Right renal pelvis (tissue), 4 donors: ENCODE measurements around the gene DLX4. TPM values are rescaled to one million over a fixed set of nuclear protein-coding genes. Genes with fewer than 3 reads are reported as not detected.

Source experiments
- DNase-seq, 4 donors: peaks; one replicate each; pipeline ENCODE4 v3.0.0-alpha.2; 2013; ENCODE audit warnings: low read depth in 4 of 4, low spot score in 3 of 4, missing footprints in 1 of 4
- polyA plus RNA-seq, 4 donors: library from polyadenylated mRNA; unstranded; fragments of 120-200 nt; gene quantifications; one replicate each; pipeline ENCODE4 v1.2.1, GENCODE V29; 2013; ENCODE audit not compliant: insufficient read length in 4 of 4

The DLX4 gene, protein sequence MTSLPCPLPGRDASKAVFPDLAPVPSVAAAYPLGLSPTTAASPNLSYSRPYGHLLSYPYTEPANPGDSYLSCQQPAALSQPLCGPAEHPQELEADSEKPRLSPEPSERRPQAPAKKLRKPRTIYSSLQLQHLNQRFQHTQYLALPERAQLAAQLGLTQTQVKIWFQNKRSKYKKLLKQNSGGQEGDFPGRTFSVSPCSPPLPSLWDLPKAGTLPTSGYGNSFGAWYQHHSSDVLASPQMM
- polyA plus RNA-seq: under 1 TPM; 0.52 to 0.78 (median 0.62) TPM

DNA sequence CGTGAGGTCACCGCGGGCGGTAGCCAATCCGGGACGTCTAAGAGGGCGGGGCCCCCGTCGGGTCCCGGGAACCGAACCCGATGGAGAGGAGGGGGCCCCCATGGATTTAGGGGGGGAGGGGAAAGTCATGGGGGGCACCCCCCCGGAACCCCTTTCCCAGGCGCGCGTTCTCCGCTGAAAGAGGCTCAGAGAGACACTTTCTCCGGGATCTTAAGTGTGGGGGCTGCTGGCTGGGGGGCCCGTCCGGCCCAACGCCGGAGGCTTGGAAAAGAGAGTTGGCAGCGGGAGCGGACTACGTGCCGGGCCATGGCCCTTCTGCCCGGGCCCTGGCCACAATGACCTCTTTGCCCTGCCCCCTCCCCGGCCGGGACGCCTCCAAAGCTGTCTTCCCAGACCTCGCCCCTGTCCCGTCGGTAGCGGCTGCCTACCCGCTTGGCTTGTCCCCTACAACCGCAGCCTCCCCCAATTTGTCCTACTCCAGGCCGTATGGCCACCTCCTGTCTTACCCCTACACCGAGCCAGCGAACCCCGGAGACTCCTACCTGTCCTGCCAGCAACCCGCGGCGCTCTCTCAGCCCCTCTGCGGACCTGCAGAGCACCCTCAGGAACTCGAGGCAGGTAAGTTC is at the start of gene DLX4:
Gene DLX4, plus strand, starts transcription at position 57 of the 626 bp plus-strand sequence. Its CDS starts 279 bp downstream, at position 336.
- DNase-seq: no peak

DNA sequence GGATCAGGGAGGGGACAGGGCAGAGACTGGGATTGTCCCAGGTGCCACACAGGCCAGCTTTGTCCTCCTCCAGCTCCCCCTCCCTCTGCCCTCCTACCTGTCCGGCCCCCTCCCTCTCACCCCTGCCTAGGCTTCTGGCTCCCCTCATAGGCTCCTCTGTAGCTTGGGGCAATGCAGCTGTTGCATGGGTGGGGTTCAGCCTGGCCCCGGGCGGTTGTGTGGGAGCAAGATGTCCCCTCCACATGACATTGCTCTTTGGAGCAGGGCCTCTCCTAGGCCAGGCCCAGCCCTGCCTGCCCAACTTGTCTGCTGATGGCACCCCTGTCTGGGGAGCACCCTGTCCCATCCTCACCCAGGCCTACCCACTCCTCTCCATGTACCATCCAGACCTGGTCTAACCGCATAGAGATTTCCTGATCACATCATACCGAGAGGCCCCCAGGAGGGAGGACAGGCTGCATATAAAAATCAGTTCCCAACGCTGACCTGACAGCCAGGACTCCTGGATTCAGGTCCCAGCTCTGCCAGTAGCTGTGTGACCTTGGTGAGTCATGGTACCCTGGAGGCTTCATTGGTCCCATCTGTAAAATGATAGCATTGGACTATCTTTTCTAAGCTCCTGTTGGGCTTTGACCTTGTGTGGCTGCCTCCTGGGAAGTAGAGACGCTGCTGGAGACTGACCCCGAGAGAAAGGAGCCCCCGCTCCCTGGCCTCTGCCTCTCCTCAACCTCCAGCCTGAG is 48.8 kb upstream of the DLX4 start:
- DNase-seq: no peak

DNA sequence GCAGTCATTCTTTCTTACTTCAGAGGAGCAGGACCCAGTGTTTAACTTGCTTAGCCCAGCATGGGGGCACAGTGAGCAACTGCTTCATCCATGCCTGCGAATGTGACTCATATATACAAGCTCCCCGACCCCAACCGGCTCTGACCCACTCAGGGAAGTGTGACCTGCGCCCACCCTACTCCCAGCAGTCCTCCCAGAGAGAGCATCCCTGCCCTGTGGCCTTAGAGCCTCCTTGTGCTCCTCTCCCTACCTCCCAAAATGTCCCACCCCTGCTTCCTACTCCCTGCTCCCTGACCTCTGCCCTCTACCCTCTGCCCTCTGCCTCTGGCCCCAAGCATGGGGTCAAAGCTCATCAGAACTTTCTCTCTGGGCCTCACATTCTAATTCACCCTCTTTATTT is 46.9 kb upstream of the DLX4 start:
- no peak for DNase-seq

- DNase-seq: no peak
Observed at GRCh38 chr17:49924116-49924515, 44.9 kb upstream of the DLX4 start.

GRCh38 chr17:49924589-49924988 is 44.4 kb upstream of the DLX4 start:
- DNase-seq: no peak

DNA sequence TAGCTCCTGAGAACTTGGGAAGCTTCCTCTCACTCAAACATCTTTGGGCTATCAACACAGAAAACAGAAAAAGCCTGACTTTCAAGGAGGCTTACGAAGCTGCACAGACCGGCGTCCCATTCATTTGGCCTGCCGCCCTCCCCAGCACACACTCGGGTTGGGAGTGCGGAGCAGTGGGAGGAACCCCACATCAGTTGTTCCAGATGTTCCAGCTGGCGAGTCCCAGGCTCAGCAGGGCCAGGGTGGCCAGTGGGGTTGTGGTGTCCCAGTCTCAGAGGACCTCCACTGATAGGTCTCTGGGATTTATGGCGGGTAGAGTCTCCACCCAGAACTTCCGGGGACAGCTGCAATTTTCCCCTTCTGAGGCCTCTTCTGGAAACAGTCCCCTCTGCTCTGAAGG is 43.1 kb upstream of the DLX4 start:
- no peak for DNase-seq

- no peak for DNase-seq
Observed at GRCh38 chr17:49926886-49927285, 42.1 kb upstream of the DLX4 start.

DNA sequence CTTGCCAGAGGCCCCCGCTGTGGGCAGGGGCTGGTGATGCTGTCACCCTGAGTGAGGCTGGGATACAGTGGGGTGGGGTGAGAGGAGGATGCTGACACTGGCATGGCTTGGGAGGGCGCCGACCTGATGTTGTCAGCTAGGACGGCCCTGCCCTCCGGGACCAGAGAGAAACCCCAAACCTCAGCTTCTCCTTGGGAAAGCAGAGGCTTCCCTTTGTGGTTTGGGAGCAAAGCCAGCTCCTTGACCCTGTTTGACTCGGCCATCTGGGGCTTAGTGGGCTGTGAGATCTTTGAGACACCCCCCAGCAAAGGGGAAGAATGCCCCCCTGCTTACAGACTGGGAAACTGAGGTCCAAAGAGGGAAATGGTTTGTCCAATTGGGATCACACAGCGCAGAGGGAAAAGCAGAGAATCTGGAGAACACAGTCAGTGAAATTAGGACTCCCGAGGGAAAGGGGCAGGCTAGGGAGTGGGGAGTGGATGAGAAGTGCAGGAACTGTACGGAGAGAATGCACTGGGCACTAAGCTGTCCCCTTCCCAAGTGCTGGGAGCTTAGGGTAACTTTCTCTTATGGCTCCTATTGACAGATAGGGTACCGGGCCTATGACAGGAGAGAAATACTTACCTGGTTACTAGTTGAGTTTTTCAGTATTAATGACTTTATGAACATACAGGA is 40.7 kb upstream of the DLX4 start:
- no peak for DNase-seq

GRCh38 chr17:49928837-49929475 is 40.0 kb upstream of the DLX4 start:
- DNase-seq: no peak

GRCh38 chr17:49930880-49931279 is 38.1 kb upstream of the DLX4 start:
- DNase-seq: no peak

GRCh38 chr17:49931416-49932137 is 37.4 kb upstream of the DLX4 start:
- DNase-seq: no peak

DNA sequence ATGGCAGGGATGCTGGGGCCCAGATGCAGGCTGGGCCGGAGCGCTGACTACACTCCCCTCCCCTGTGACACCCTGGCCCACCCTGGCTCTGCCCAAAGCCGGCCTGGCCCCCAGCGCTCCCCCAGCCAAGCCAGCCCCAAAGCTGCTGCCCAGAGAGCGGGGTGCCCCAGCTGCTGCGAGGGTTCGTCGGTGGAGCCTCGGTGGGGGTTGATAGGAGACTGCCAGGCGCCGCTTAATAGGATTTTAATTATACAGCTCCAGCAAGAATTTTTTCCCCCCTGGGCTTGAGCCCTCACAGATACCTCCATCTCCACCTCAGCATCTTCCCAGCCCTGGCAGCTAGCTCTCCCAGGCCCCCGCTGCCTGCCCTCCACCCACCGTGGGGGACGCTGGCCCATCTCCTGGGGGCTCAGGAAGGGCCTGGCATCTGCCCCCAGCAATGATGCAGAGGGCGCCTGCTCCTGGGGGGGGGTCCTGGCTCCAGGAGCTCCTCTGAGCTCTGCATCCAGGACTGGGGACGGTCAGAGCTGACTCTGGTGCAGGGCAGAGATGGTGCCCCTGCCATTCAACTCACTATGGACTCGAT is 36.8 kb upstream of the DLX4 start:
- DNase-seq: no peak

GRCh38 chr17:49932901-49933300 is 36.1 kb upstream of the DLX4 start:
- DNase-seq: no peak

DNA sequence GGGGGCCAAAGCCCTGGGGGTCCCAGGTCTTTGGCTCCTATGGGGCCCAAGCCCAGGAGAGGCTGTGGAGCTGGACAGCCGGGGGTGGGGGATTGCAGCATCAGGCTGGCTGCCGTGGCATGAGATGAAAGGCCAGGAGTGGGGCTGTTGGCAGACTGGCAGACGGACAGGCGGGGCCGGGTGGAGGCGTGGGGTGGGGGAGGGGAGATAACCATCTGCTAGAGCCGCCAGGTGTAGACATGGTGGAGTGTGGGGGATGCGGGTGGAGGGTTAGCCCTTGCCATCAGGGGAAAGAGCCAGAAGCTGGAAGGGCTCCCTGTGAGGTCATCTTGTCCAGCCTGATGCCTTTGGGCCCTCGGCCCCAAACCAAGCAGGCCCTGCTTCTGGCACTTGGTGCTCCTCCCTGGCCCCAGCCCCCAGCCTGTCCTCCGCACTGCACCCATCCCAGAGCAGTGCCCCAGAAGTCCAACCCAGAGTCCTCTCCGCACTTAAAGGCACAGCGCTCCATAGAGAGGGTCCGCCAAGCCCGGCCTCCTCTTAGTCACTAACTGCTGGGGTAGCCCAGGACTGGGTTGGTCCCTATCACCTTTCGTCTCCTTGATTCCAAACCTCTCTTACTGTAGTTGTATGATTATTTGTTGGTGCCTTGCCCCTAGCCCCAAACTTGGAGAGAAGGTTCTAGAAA is 33.3 kb upstream of the DLX4 start:
- no peak for DNase-seq

GRCh38 chr17:49936386-49936785 is 32.6 kb upstream of the DLX4 start:
- no peak for DNase-seq

DNA sequence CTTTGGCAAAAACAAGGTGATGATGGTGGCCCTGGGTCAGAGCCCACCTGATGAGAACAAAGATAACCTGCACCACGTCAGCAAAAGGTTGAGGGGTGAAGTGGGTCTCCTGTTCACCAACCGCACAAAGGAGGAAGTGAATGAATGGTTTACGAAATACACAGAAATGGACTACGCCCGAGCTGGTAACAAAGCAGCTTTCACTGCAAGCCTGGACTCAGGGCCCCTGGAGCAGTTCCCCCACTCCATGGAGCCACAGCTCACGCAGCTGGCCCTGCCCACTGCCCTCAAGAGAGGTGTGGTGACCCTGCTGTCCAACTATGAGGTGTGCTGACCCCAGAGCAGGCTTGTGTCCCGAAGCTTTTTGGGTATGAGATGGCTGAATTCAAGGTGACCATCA is 29.7 kb upstream of the DLX4 start:
- no peak for DNase-seq

- no peak for DNase-seq
Observed at GRCh38 chr17:49941427-49941826, 27.6 kb upstream of the DLX4 start.

DNA sequence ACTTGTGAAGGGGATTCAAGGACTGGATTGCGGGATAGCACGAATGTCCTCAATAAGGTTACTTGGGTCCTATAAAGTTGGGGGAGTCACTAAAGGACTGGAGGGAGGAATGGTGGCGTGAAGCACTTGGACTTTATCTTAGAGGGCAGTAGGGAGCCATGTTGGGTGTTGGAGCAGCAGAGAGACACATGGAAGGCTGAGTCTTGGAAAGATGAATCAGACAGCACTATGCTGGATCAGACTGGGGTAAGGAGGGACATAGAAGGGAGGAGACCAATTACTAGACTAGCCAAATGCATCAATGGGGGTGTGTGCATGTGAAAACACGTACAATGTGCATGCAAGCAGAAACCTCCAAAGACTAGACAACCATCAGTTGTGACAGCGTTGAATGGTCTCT is 26.0 kb upstream of the DLX4 start:
- no peak for DNase-seq

DNA sequence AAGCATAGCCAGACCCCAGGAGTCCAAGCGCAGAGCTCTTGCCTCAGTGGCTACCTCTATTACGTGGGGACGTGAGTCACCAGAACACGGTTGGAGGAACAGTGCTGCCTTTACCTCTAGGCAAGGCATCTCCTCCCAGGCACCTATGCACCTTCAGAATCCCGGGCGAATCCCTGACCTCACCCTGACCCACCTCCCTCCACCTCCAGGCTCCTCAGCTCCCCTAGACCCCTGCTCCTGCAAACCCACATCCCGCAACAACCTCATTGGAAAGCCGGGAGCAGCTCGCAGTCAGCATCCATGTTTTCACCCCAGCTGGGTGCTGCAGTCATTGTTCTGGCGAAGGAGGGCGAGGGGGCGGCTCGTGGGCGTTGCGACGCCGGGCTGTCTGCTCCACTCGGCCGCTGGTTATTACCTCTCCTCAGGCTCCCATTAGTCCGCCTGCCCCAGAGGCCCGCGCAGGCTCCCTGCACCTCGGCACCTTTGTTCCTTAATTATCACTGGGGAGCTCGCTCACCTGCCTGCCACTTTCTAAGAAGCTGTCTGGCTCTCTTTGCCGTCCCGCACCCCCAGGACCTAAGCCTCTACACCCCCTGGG is 24.6 kb upstream of the DLX4 start:
- no peak for DNase-seq
